HepG2 (cell line): ENCODE measurements around the gene CDC23. TPM values are rescaled to one million over a fixed set of nuclear protein-coding genes. Genes with fewer than 3 reads are reported as not detected.

Experiments used
- FOSL1 ChIP-seq: sonication (generic); formaldehyde crosslinking; IDR thresholded peaks from 2 replicates; pipeline ENCODE4 v1.9.0; 2021; ENCODE audit warnings: missing genetic modification reagents, borderline replicate concordance
- FOXJ3 ChIP-seq: sonication (generic); formaldehyde crosslinking; IDR thresholded peaks from 2 replicates; pipeline ENCODE4 v1.4.0; 2020; ENCODE audit warnings: missing genetic modification reagents, mild to moderate bottlenecking, borderline replicate concordance
- HDAC1 ChIP-seq: sonication (generic); formaldehyde crosslinking; IDR thresholded peaks from 2 replicates; pipeline ENCODE4 v1.5.1; 2020; ENCODE audit warnings: mild to moderate bottlenecking, missing genetic modification reagents
- HOXA3 ChIP-seq: sonication (generic); formaldehyde crosslinking; IDR thresholded peaks from 2 replicates; pipeline ENCODE4 v1.5.0; 2020; ENCODE audit warnings: missing genetic modification reagents
- HOXA9 ChIP-seq: sonication (generic); formaldehyde crosslinking; IDR thresholded peaks from 2 replicates; pipeline ENCODE4 v1.8.1; 2022; ENCODE audit warnings: missing genetic modification reagents, mild to moderate bottlenecking, moderate library complexity, borderline replicate concordance
- KDM3A ChIP-seq: IDR thresholded peaks from 2 replicates; pipeline ENCODE4 v1.6.1; 2018; ENCODE audit warnings: low read depth, missing compliant biosample characterization
- LCORL ChIP-seq, 2 experiments: fragments of 450-650 bp in 1 of 2; sonication (generic) in 1 of 2; formaldehyde crosslinking in 1 of 2; IDR thresholded peaks; 2 replicates each; pipeline versions ENCODE4 v1.5.0 to v1.6.1; 2017 to 2020; ENCODE audit warnings: antibody characterized with exemption in 1 of 2, missing genetic modification reagents in 1 of 2
- MAF1 ChIP-seq: sonication (generic); formaldehyde crosslinking; IDR thresholded peaks from 2 replicates; pipeline ENCODE4 v1.5.0; 2020; ENCODE audit warnings: missing genetic modification reagents, borderline replicate concordance
- MIXL1 ChIP-seq: IDR thresholded peaks from 2 replicates; pipeline ENCODE4 v1.6.1; 2016
- MTERF4 ChIP-seq: sonication (generic); formaldehyde crosslinking; IDR thresholded peaks from 2 replicates; pipeline ENCODE4 v1.8.0; 2023; ENCODE audit warnings: mild to moderate bottlenecking, missing genetic modification reagents
- NR2F1 ChIP-seq, 2 experiments: fragments of 450-650 bp in 1 of 2; formaldehyde crosslinking in 1 of 2; IDR thresholded peaks; 2 replicates each; pipeline versions ENCODE4 v1.5.0 to v1.6.1; 2016 to 2020; ENCODE audit warnings: mild to moderate bottlenecking in 1 of 2, missing compliant biosample characterization in 1 of 2, missing genetic modification reagents in 1 of 2, moderate library complexity in 1 of 2
- PHF21A ChIP-seq: sonication (generic); formaldehyde crosslinking; IDR thresholded peaks from 2 replicates; pipeline ENCODE4 v1.5.0; 2020; ENCODE audit warnings: mild to moderate bottlenecking, missing genetic modification reagents
- PPARG ChIP-seq: conservative IDR thresholded peaks from 2 replicates; pipeline ENCODE4 v1.6.1; 2016; ENCODE audit warnings: missing biosample characterization, missing genetic modification reagents
- RARA ChIP-seq: IDR thresholded peaks from 2 replicates; pipeline ENCODE4 v1.6.1; 2016; ENCODE audit warnings: missing genetic modification reagents, missing compliant biosample characterization
- RXRB ChIP-seq: IDR thresholded peaks from 2 replicates; pipeline ENCODE4 v1.6.1; 2016; ENCODE audit warnings: borderline replicate concordance, missing genetic modification reagents, missing compliant biosample characterization
- SNAPC5 ChIP-seq: sonication (generic); formaldehyde crosslinking; IDR thresholded peaks from 2 replicates; pipeline ENCODE4 v1.8.1; 2023; ENCODE audit warnings: mild to moderate bottlenecking, missing genetic modification reagents, borderline replicate concordance
- THAP7 ChIP-seq: sonication (generic); formaldehyde crosslinking; IDR thresholded peaks from 2 replicates; pipeline ENCODE4 v1.8.1; 2023; ENCODE audit warnings: mild to moderate bottlenecking, missing genetic modification reagents
- YY1 ChIP-seq: IDR thresholded peaks from 2 replicates; pipeline ENCODE4 v1.6.1; 2011; ENCODE audit warnings: low read length, low read depth, moderate library complexity, mild to moderate bottlenecking; ENCODE audit not compliant: insufficient read depth, insufficient replicate concordance
- ZMYM4 ChIP-seq: sonication (generic); formaldehyde crosslinking; IDR thresholded peaks from 2 replicates; pipeline ENCODE4 v1.8.1; 2023; ENCODE audit warnings: mild to moderate bottlenecking, missing genetic modification reagents
- ZNF644 ChIP-seq: IDR thresholded peaks from 2 replicates; pipeline ENCODE4 v1.6.1; 2016; ENCODE audit warnings: low read depth
- polyA plus RNA-seq, 8 experiments: library from polyadenylated mRNA; depleted of rRNA in 3 of 8; stranded (reverse) in 7 of 8; unstranded in 1 of 8; fragments of >200 nt; fragmentation: Illumina TruSeq in 4 of 8; extraction: Trizol in 4 of 8; gene quantifications; 2 replicates each; pipeline versions ENCODE4 v1.2.1 to v1.2.3, GENCODE V29; 2011 to 2016; ENCODE audit warnings: low read depth in 4 of 8, missing spikeins in 1 of 8, mixed read lengths in 1 of 8; ENCODE audit not compliant: insufficient read depth in 1 of 8
- total RNA-seq, 5 experiments: library from RNA; depleted of rRNA; stranded (reverse); fragments of >200 nt; fragmentation: Illumina TruSeq; extraction: Trizol; gene quantifications; 2 replicates each; pipeline ENCODE4 v1.2.3, GENCODE V29; 2016; ENCODE audit warnings: low read depth in 1 of 5
- TF ChIP-seq, protein P1 (sequence below): sonication (generic); formaldehyde crosslinking; IDR thresholded peaks from 2 replicates; pipeline ENCODE4 v1.5.0; 2020; ENCODE audit warnings: missing genetic modification reagents, mild to moderate bottlenecking, borderline replicate concordance
- TF ChIP-seq, protein P2 (sequence below), 2 experiments: sonication (generic) in 1 of 2; formaldehyde crosslinking in 1 of 2; IDR thresholded peaks; 2 replicates each; pipeline versions ENCODE4 v1.5.1 to v1.6.1; 2011 to 2020; ENCODE audit warnings: borderline replicate concordance in 1 of 2, low read depth in 1 of 2, low read length in 1 of 2, mild to moderate bottlenecking in 1 of 2, missing genetic modification reagents in 1 of 2, moderate library complexity in 1 of 2
- TF ChIP-seq, protein P3 (sequence below): IDR thresholded peaks from 2 replicates; pipeline ENCODE4 v1.6.1; 2016; ENCODE audit warnings: low read depth

CDC23 gene
- total and polyA plus RNA-seq, 2 of the 13 experiments (the other 11 are each of a cell fraction or from before 2014, with no cell fraction given) = 38.3 to 47.7 TPM

- TF ChIP-seq PPARG = 0 out of 2 replicates have a peak, but pooled peaks have one; percentile 41
- peak; percentile 82 for TF ChIP-seq ZMYM4 (CRISPR knock-in tag)
- no peak for TF ChIP-seq MTERF4
- TF ChIP-seq LCORL (IDR thresholded peaks at IDR 0.05) = no peak
- TF ChIP-seq LCORL (CRISPR knock-in tag; IDR thresholded peaks at IDR 0.05) = peak; percentile 71; the same call in 1 of the 2 replicates
- peak; percentile 54; the same call in 1 of the 2 replicates for TF ChIP-seq HOXA3
- peak; percentile 75 for TF ChIP-seq RARA (CRISPR knock-in tag)
- TF ChIP-seq FOSL1 (CRISPR knock-in tag) = no peak
- peak; percentile 22; the same call in 1 of the 2 replicates for TF ChIP-seq RXRB (CRISPR knock-in tag)
- TF ChIP-seq KDM3A (CRISPR knock-in tag) = no peak; the same call in 1 of the 2 replicates
- TF ChIP-seq, protein P1, sequence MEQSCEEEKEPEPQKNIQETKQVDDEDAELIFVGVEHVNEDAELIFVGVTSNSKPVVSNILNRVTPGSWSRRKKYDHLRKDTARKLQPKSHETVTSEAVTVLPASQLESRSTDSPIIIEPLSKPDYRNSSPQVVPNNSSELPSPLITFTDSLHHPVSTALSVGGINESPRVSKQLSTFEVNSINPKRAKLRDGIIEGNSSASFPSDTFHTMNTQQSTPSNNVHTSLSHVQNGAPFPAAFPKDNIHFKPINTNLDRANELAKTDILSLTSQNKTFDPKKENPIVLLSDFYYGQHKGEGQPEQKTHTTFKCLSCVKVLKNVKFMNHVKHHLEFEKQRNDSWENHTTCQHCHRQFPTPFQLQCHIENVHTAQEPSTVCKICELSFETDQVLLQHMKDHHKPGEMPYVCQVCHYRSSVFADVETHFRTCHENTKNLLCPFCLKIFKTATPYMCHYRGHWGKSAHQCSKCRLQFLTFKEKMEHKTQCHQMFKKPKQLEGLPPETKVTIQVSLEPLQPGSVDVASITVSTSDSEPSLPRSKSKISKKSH = no peak
- TF ChIP-seq, protein P2, sequence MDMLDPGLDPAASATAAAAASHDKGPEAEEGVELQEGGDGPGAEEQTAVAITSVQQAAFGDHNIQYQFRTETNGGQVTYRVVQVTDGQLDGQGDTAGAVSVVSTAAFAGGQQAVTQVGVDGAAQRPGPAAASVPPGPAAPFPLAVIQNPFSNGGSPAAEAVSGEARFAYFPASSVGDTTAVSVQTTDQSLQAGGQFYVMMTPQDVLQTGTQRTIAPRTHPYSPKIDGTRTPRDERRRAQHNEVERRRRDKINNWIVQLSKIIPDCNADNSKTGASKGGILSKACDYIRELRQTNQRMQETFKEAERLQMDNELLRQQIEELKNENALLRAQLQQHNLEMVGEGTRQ (IDR thresholded peaks at IDR 0.05; ENCODE audit: low read depth, low read length) = no peak
- TF ChIP-seq, protein P2 (CRISPR knock-in tag; IDR thresholded peaks at IDR 0.05; ENCODE audit: borderline replicate concordance) = no peak
- TF ChIP-seq MAF1 = no peak
- TF ChIP-seq SNAPC5 = no peak
- TF ChIP-seq, protein P3, sequence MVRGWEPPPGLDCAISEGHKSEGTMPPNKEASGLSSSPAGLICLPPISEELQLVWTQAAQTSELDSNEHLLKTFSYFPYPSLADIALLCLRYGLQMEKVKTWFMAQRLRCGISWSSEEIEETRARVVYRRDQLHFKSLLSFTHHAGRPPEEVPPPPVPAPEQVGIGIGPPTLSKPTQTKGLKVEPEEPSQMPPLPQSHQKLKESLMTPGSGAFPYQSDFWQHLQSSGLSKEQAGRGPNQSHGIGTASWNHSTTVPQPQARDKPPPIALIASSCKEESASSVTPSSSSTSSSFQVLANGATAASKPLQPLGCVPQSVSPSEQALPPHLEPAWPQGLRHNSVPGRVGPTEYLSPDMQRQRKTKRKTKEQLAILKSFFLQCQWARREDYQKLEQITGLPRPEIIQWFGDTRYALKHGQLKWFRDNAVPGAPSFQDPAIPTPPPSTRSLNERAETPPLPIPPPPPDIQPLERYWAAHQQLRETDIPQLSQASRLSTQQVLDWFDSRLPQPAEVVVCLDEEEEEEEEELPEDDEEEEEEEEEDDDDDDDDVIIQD (CRISPR knock-in tag) = peak; percentile 29; the same call in 1 of the 2 replicates
- peak in 1 of 2 experiments; percentile 47; a peak in 1 of 4 replicates for TF ChIP-seq NR2F1 (CRISPR knock-in tag; IDR thresholded peaks at IDR 0.05)
- TF ChIP-seq ZNF644 (CRISPR knock-in tag) = peak; percentile 88
- TF ChIP-seq PHF21A (CRISPR knock-in tag) = no peak
- no peak for TF ChIP-seq HOXA9 (CRISPR knock-in tag)
- TF ChIP-seq HDAC1 (CRISPR knock-in tag) = peak; percentile 32; the same call in 1 of the 2 replicates
- TF ChIP-seq THAP7 = no peak
- TF ChIP-seq MIXL1 = peak; percentile 68; the same call in 1 of the 2 replicates
- TF ChIP-seq YY1 = peak; percentile 42
- peak; percentile 29; the same call in 1 of the 2 replicates for TF ChIP-seq FOXJ3 (CRISPR knock-in tag)
Measured at GRCh38 chr5:138238034-138238433, 24.9 kb upstream of the CDC23 start (continued).
